GM23338 (cell line): ENCODE data around the gene PDE4B.
A peak's percentile ranks its signal among the peaks of the same experiment; 100 is the strongest.

ENCODE experiments used
- CREB1 ChIP-seq: fragments of 250-450 bp; sonication (Bioruptor Pico); IDR thresholded peaks from 2 replicates; pipeline ENCODE4 v1.5.0; 2020; ENCODE audit warnings: low read depth, mild to moderate bottlenecking, moderate library complexity
- CTCF ChIP-seq, 2 experiments: fragments of 200-600 bp in 1 of 2; sonication (generic) in 1 of 2; conservative IDR thresholded peaks; 2 replicates each; pipeline versions ENCODE4 v1.5.1 to v1.6.1; 2016 to 2017; ENCODE audit warnings: antibody characterized with exemption in 2 of 2, low read depth in 2 of 2, mild to moderate bottlenecking in 2 of 2, moderate library complexity in 1 of 2
- EZH2 ChIP-seq: fragments of 200-600 bp; sonication (generic); IDR thresholded peaks from one replicate; pipeline ENCODE4 v1.8.0; 2017; ENCODE audit warnings: antibody characterized with exemption, mild to moderate bottlenecking, low read depth; ENCODE audit not compliant: unreplicated experiment
- EZH2phosphoT487 ChIP-seq: fragments of 200-600 bp; sonication (generic); IDR thresholded peaks from one replicate; pipeline ENCODE4 v1.8.1; 2018; ENCODE audit warnings: antibody characterized with exemption; ENCODE audit not compliant: unreplicated experiment
- JUNB ChIP-seq: IDR thresholded peaks from one replicate; pipeline ENCODE4 v1.6.1; 2016; ENCODE audit warnings: antibody characterized with exemption; ENCODE audit not compliant: unreplicated experiment
- NANOG ChIP-seq: IDR thresholded peaks from 2 replicates; pipeline ENCODE4 v1.6.1; 2016; ENCODE audit warnings: antibody characterized with exemption, borderline replicate concordance
- POLR2AphosphoS5 ChIP-seq: IDR thresholded peaks from 2 replicates; pipeline ENCODE4 v1.6.1; 2016; ENCODE audit warnings: antibody characterized with exemption, low read depth
- REST ChIP-seq: IDR thresholded peaks from one replicate; pipeline ENCODE4 v1.6.1; 2018; ENCODE audit warnings: antibody characterized with exemption; ENCODE audit not compliant: unreplicated experiment
- STAT1 ChIP-seq: IDR thresholded peaks from one replicate; pipeline ENCODE4 v1.6.1; 2016; ENCODE audit warnings: antibody characterized with exemption; ENCODE audit not compliant: unreplicated experiment
- ZNF114 ChIP-seq: fragments of 250-450 bp; sonication (Bioruptor Pico); IDR thresholded peaks from 2 replicates; pipeline ENCODE4 v1.5.0; 2020; ENCODE audit warnings: mild to moderate bottlenecking, moderate library complexity

GRCh38 chr1:66381621-66382275 is 589.1 kb downstream of the PDE4B start:
- TF ChIP-seq REST = no peak
- TF ChIP-seq CTCF (conservative IDR thresholded peaks at IDR 0.05; ENCODE audit: low read depth in 2 of 2) = no peak
- no peak for TF ChIP-seq POLR2AphosphoS5
- TF ChIP-seq EZH2 = no peak
- TF ChIP-seq EZH2phosphoT487 = no peak
- TF ChIP-seq STAT1 = no peak
- TF ChIP-seq CREB1 (CRISPR knock-in tag) = no peak
- TF ChIP-seq NANOG = 0 out of 2 replicates have a peak, but pooled peaks have one; percentile 33
- TF ChIP-seq ZNF114 (CRISPR knock-in tag) = no peak
- no peak for TF ChIP-seq JUNB
